ENCODE measurements around the gene ALK. TPM values are rescaled to one million over a fixed set of nuclear protein-coding genes. Genes with fewer than 3 reads are reported as not detected.

Gene ALK
- total RNA-seq, 1 experiment from 2014 or later = 0.07 TPM

DNA sequence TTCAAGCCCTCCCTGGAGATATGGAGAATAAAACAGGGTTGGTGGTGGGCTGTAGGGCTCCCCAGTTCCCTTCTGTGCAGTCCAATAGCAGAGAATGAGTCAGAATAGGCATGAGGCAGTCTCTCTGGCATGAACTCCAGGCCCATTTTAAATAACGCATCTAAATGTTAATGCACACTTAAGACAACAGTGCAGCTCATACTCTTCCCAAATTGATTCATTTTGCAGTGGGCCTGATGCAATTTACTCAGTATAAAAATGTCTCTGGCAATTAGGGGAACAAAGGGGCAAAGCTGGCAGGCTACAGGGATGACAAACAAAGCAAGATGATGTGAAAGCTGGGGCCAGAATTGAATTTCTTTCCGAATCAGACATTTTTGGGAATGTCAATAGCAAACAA lies 403.4 kb downstream of the ALK start:
- DNase-seq (ENCODE audit: unreplicated experiment) = no peak
- POLR2A ChIA-PET = no interaction called here
- H3K27ac Mint-ChIP-seq (ENCODE audit: low read depth, unreplicated experiment) = peak overlapping the region; percentile 11
- TF ChIP-seq, protein P1, sequence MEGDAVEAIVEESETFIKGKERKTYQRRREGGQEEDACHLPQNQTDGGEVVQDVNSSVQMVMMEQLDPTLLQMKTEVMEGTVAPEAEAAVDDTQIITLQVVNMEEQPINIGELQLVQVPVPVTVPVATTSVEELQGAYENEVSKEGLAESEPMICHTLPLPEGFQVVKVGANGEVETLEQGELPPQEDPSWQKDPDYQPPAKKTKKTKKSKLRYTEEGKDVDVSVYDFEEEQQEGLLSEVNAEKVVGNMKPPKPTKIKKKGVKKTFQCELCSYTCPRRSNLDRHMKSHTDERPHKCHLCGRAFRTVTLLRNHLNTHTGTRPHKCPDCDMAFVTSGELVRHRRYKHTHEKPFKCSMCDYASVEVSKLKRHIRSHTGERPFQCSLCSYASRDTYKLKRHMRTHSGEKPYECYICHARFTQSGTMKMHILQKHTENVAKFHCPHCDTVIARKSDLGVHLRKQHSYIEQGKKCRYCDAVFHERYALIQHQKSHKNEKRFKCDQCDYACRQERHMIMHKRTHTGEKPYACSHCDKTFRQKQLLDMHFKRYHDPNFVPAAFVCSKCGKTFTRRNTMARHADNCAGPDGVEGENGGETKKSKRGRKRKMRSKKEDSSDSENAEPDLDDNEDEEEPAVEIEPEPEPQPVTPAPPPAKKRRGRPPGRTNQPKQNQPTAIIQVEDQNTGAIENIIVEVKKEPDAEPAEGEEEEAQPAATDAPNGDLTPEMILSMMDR (IDR thresholded peaks at IDR 0.05; ENCODE audit: unreplicated experiment) = no peak
- H3K27me3 Mint-ChIP-seq (ENCODE audit: insufficient read depth, unreplicated experiment) = no peaks in the 10 kb centered on the region
- CTCF ChIA-PET = interaction anchor here (0.6 to 1.2 kb wide), 4 partner anchors 16 to 177 kb away, joined by 3 to 4 read pairs (median 3); no protein-coding TSS in a partner anchor
- H3K36me3 Mint-ChIP-seq (ENCODE audit: insufficient read depth, unreplicated experiment) = no peaks in the 10 kb centered on the region
- H3K9me3 Mint-ChIP-seq (ENCODE audit: unreplicated experiment) = peaks cover 8% of the 10 kb centered on the region
- intact Hi-C loops (cut with micrococcal nuclease) = no loop called here
- H3K4me3 Mint-ChIP-seq (ENCODE audit: unreplicated experiment) = no peak overlapping the region
- no TSS peak for BruUV-seq (replicated peaks)
- peaks cover 38% of the 10 kb centered on the region for H3K4me1 Mint-ChIP-seq (ENCODE audit: insufficient read depth, unreplicated experiment)

DNA sequence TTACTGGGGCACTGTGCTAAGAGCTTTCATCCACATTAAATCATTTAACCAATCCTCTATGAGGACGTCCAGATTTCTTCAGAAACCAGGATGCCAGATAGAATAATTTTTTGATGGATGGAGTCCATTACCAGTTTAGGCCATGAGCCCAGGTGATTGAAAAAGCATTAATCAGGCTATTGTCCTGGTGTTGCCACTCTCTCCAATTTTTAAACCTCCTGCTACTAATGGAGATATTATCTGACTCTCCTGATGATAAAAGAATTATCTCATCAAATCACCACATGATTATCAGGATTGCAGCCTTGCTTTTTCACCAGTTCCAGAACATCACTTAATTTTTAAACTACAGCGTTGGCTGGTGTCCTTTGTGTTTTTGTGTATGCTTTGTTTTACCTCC lies 404.0 kb downstream of the ALK start:
- ChIA-PET POLR2A (no interaction called here), CTCF (interaction anchor here (0.6 to 1.0 kb wide), 2 partner anchors 50 to 178 kb away, joined by 3 read pairs; no protein-coding TSS in a partner anchor)
- Mint-ChIP-seq H3K36me3 (ENCODE audit: insufficient read depth, unreplicated experiment) (no peaks in the 10 kb centered on the region), H3K4me3 (ENCODE audit: unreplicated experiment) (no peak overlapping the region), H3K27me3 (ENCODE audit: insufficient read depth, unreplicated experiment) (no peaks in the 10 kb centered on the region), H3K9me3 (ENCODE audit: unreplicated experiment) (peaks cover 8% of the 10 kb centered on the region), H3K27ac (ENCODE audit: low read depth, unreplicated experiment) (peak overlapping the region; percentile 11), H3K4me1 (ENCODE audit: insufficient read depth, unreplicated experiment) (peaks cover 32% of the 10 kb centered on the region)
- intact Hi-C loops (cut with micrococcal nuclease) = no loop called here
- TF ChIP-seq, protein P1 (IDR thresholded peaks at IDR 0.05; ENCODE audit: unreplicated experiment) = no peak
- no TSS peak for BruUV-seq (replicated peaks)
- DNase-seq (ENCODE audit: unreplicated experiment) = no peak

DNA sequence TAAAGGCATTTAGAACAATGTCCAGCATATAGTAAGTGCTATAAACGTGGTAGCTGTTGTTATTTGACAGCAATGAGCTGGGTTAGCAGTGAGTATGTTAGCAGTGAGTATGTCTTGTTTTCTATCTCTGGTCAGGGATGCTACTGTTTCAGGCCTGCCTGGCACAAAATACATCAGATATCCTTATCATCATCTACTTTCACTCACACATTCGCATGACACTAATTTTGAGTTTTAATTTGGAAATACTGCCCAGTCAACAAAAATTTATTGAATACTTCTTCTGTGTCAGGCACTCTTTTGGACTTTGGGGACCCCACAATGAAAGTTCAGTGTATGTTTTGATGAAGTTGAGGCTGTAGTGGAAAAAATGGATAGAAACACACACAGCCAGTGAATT lies 404.6 kb downstream of the ALK start:
- peaks cover 8% of the 10 kb centered on the region for H3K9me3 Mint-ChIP-seq (ENCODE audit: unreplicated experiment)
- peaks cover 31% of the 10 kb centered on the region for H3K4me1 Mint-ChIP-seq (ENCODE audit: insufficient read depth, unreplicated experiment)
- ChIA-PET CTCF (no interaction called here), POLR2A (no interaction called here)
- no TSS peak for BruUV-seq (replicated peaks)
- intact Hi-C loops (cut with micrococcal nuclease) = no loop called here
- DNase-seq (ENCODE audit: unreplicated experiment) = no peak
- no peaks in the 10 kb centered on the region for H3K27me3 Mint-ChIP-seq (ENCODE audit: insufficient read depth, unreplicated experiment)
- no peak overlapping the region for H3K4me3 Mint-ChIP-seq (ENCODE audit: unreplicated experiment)
- H3K27ac Mint-ChIP-seq (ENCODE audit: low read depth, unreplicated experiment) = no peak overlapping the region
- H3K36me3 Mint-ChIP-seq (ENCODE audit: insufficient read depth, unreplicated experiment) = no peaks in the 10 kb centered on the region
- TF ChIP-seq, protein P1 (IDR thresholded peaks at IDR 0.05; ENCODE audit: unreplicated experiment) = no peak

DNA sequence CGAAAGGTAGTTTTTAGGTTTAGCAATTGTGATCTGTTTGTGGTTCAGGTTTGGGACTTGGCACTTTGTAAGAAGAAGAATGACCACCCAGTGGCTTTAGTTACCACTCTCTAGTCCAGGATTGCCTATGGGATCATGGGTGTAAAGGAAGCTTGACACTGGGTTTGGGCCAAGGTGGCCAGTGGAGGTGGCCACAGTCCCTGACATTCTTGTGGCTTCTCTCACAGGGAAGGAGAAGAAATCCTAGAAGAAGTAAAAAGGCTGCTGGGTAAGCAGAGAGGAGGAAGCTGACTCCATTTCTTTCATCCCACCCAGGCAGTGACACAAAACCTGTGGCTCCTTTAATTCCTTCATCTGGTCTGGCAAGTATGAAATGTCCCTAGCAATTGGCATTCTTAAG lies 411.5 kb downstream of the ALK start:
- Mint-ChIP-seq H3K4me3 (ENCODE audit: unreplicated experiment) (no peak overlapping the region), H3K4me1 (ENCODE audit: insufficient read depth, unreplicated experiment) (peaks cover 8% of the 10 kb centered on the region), H3K27me3 (ENCODE audit: insufficient read depth, unreplicated experiment) (peaks cover 1% of the 10 kb centered on the region), H3K9me3 (ENCODE audit: unreplicated experiment) (peaks cover 6% of the 10 kb centered on the region), H3K36me3 (ENCODE audit: insufficient read depth, unreplicated experiment) (no peaks in the 10 kb centered on the region), H3K27ac (ENCODE audit: low read depth, unreplicated experiment) (no peak overlapping the region)
- CTCF ChIA-PET = no interaction called here
- intact Hi-C loops (cut with micrococcal nuclease) = no loop called here
- no TSS peak for BruUV-seq (replicated peaks)
- TF ChIP-seq, protein P1 (IDR thresholded peaks at IDR 0.05; ENCODE audit: unreplicated experiment) = no peak
- no peak for DNase-seq (ENCODE audit: unreplicated experiment)
- POLR2A ChIA-PET = interaction anchor here (1.5 kb wide), 1 partner anchor 9 kb away, joined by 4 read pairs; no protein-coding TSS in a partner anchor

Measured in MCF 10A (cell line).